ENCODE measurements around the gene SEPTIN8.

DNA sequence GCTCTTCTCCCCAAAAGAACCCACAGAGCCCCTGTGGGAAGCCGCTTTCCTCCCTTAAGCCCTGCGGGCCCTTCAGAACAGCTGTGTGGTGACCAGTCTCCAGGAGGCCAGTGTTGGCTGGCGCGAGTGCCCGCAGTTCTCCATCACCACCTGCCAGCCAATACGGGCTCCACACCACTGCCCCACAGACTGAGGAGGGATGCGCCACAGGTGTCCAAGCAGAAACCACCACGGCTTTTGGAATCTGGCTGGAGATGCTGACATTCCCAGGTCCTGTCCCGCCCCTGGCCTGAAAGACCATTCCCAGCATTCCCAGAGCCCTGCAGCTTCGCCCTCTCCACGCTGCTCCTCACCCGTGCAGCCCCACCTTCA, 17.0 kb downstream of the SEPTIN8 start:
- TF ChIP-seq CTCF (IDR thresholded peaks at IDR 0.05; ENCODE audit: insufficient read depth, low read depth, low read length) (no peak), EZH2 (IDR thresholded peaks at IDR 0.05; ENCODE audit: insufficient read depth, low read length) (no peak)
